HG02970 (cell line): ENCODE data around the gene SMIM1.

Experiments used
- ATAC-seq: cut with Tn5 transposase; IDR thresholded peaks from one replicate; pipeline ENCODE4 v1.9.1; 2021; ENCODE audit warnings: mild to moderate bottlenecking, moderate library complexity, moderate number of reproducible peaks; ENCODE audit not compliant: unreplicated experiment, low FRiP score

Gene SMIM1

DNA sequence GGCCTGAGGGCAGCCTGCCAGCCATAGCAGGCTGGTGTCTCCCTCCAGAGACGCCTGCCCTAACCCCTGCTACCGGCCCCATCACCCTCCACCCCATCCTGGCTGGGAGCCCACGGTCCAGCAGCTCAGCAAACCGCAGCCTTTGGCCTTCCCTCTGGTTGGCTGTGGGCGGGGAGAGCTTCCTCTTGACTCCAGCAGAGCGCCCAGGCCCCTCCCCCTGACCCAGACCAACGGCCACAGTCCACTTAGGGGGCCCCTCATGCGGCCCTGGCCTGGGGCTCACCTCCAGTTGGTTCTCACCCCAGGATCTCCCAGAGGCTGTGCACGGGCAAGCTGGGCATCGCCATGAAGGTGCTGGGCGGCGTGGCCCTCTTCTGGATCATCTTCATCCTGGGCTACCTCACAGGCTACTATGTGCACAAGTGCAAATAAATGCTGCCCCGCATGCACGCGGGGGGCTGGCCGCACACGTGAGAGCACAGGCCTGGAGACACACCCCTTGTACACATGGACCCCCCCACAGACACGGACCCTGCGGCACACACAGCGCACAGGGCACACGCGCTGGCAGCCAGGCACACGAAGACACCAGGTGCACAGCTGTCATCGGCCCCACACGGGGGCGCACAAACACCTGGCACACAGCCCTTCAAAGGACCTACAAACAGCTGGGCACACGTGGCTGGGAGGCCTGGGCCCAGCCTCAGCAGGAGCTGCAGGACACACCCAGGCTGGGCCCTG lies 3.1 kb downstream of the SMIM1 start:
- ATAC-seq, result no peak

DNA sequence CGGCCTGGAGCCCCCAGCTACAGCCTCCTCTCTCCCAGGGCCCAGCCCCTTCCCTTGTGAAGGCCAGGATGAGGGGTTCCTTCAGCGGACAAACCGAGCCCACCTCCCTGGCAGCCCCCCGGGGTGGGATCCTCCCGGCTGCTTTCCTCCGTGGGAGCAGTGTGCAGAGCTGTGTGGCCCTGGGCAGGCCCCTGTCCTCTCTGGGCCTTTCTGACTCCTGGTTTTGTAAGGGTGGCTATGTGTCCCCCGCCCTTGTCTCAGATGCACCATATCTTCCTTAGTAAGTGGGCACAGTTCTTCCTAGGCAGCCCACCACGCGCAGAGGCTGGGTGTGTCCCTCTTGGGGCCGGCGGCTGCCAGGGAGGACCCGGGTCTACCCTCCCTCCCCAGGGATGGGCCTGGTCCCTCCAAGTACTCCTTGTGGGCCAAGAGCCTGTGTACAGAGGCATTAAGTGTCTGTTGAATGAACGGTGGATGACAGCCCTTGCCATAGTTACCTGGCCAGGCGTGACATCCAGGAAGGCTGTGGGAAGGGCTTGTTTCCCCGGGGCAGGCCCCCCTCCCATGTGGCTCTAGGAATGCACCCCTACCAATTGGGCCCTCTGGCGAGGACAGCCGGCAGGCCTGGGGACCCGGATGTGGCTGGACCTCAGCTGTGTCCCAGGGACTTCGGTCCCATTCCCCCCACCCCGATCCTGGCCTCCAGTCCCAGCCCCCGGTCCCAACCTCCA lies 3.8 kb downstream of the SMIM1 start:
- no peak for ATAC-seq

- no peak for ATAC-seq
Observed at GRCh38 chr1:3777078-3777547, 4.6 kb downstream of the SMIM1 start.

DNA sequence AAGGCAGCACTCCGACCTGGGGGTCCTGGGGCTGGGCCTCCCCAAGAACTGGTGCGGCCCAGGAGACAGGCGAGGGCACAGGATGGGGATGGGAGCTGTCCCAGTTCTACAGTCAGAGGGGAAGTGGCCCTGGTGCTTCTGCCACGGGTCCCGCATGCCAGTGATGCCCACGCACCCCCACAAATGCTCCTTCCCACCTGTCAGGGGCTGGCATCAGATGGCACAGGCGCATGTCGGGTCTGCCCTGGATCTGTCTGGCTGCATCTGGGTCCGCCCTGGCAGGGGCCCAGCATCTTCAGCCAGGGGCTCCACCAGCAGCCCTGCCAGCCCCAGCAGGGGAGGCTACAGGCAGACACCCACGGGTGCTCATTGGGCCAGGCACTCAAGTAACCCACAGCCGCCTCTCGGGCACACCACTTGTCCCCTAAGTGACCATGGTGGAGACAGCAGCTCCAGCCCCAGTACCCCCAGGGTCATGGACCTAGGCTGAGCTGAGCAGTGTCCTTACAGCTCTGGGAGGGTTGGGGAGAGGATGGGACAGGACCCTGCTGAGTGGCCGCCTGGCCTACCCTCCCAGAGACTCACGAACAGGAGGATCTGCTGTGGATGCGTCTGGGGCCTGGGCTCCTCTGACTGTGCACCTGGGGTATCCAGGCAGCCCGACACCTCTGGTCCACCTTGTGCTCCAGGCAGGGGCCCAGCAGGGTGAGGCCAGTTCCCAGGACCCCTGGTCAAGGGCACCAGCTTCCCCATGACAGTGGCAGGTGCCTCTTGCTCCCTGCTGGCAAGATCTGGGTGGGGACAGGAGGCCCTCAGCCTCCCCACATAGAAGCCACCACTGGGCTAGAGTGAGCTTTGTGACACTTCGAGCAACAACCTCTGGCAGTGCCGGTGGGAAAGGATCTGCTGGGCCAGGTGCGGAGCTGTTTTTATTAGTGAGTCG lies 5.4 kb downstream of the SMIM1 start:
- no peak for ATAC-seq

DNA sequence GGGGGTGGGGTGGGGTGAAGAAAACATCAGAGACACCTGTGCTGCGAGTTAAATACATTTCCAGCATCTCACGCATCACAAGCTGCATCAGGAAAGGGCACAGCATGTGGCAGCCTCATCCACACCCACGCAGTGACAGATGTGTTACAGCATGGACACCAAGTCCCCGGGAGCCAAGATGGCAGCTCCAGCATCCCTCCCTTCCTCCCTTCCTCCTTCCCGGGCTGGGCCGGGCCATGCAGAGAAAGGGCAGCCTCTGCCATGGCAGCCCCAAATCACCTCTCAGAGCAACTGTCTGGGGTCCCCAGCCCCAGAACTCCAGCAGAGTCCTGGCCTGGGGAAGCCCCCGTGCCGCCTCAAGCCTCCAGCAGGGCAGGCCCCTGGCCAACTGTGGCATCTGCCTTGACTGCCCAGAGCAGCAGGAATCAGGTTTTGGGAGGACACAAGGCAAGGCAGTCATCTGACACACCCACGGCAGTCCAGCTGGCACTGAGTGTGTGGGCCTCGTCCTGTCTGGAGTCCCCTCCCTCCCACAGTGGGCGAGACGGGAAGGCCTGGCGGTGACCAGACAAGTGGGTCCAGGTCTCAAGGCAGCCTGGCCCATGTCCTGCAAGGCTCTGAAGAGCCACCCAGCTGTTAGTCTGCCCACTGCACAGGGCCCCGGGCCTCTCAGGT lies 6.2 kb downstream of the SMIM1 start:
- ATAC-seq, result no peak

GRCh38 chr1:3779265-3779911 lies 6.8 kb downstream of the SMIM1 start:
- no peak for ATAC-seq

- no peak for ATAC-seq
Observed at GRCh38 chr1:3779912-3780416, 7.4 kb downstream of the SMIM1 start.

GRCh38 chr1:3780901-3781300 lies 8.4 kb downstream of the SMIM1 start:
- ATAC-seq, result no peak

GRCh38 chr1:3783651-3784474 lies 11.3 kb downstream of the SMIM1 start:
- no peak for ATAC-seq

- no peak for ATAC-seq
Observed at GRCh38 chr1:3785045-3785444, 12.5 kb downstream of the SMIM1 start.

- no peak for ATAC-seq
Observed at GRCh38 chr1:3785456-3786157, 13.1 kb downstream of the SMIM1 start.

GRCh38 chr1:3786468-3787348 lies 14.2 kb downstream of the SMIM1 start:
- no peak for ATAC-seq

- no peak for ATAC-seq
Observed at GRCh38 chr1:3787349-3787715, 14.8 kb downstream of the SMIM1 start.

DNA sequence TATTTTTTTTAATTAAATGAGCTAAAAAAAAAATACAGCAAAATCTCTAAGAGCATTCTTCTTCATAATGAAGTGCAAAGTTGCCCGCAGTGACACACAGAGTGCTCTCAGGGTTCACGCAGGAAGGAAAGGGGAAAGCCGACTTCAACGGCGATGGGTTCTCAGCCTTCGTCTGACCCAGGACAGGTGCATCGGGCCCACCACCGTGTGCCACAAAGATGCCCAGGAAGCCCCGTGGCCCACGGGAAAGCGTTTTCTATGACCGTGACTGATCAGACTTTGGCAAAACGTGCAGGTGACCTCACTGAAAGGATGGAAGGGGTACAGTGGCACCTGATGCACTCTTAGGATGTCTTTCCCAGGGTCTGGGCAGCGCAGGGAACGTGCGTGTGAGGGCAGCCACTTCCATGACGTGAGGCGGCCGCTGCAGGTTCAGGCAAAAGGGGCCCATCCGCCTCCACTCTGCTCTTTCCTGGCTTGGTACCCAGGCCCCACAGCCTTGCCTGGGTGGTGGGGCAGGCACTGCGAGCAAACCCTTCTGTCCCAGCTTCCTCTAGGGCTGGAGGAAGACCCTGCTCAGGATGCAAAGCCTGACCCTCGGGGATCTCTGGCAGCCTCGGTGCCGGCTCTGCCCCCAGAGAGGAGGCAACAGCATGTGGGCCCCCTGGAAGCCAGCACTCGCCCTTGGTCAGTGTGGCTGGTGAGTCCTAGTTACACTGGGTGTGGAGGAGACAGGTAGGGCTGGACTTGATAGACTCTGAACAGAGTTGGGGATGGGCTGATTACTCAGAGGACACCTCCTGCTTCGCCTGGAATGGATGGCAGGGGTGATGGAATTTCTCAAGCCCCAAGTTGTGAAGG lies 15.4 kb downstream of the SMIM1 start:
- ATAC-seq, result no peak

DNA sequence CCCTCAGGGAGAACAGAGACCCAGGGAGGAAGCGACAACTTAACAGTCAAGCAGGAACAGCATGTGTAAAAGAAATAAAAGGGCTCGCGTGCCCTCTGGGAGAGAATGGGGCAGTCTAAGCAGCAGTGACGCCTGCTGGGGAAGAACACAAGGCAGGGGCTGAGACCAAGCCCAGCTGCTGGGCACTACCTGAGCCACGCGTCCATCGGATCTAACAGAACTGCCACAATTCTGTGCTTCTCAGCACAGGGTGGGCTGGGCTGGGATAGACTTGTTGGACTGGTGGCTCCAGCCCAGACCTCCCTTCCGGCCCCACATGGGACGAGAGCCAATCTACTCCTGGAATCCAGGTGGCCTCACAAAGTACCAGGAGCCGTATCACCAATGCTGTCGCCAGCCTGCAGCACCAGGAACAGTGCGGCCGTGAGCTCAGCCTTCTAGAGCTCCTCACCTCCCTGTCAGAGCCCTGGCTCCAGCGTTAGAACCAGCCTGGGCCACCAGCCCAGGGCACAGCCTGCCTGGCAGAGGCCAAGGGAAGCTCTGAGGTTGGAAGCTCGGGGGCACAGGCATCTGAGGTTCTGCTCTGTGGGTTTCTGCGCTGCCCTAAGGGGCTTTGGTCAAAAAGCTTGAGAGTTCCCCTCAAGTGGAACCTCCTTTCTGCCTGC lies 16.3 kb downstream of the SMIM1 start:
- ATAC-seq, result no peak
